HG02840 (cell line): Measurements from ENCODE around the gene SLC6A4.
"Not testable (repeated sequence)": the region's sequence is repeated elsewhere in the genome, so short reads cannot be mapped to it uniquely, and the experiment has no call there.

Source experiments
- ATAC-seq: cut with Tn5 transposase; IDR thresholded peaks from one replicate; pipeline ENCODE4 v1.9.1; 2021; ENCODE audit warnings: mild to moderate bottlenecking, moderate library complexity, moderate number of reproducible peaks; ENCODE audit not compliant: unreplicated experiment, low FRiP score

Gene SLC6A4

GRCh38 chr17:30240177-30240576, 4.7 kb upstream of the SLC6A4 start:
- ATAC-seq, result no peak

GRCh38 chr17:30239089-30239462, 3.6 kb upstream of the SLC6A4 start:
- no peak for ATAC-seq

GRCh38 chr17:30238387-30239088, 3.0 kb upstream of the SLC6A4 start:
- no peak for ATAC-seq

- ATAC-seq, result no peak
These were observed 2.5 kb upstream of the SLC6A4 start for GRCh38 chr17:30238003-30238344.

GRCh38 chr17:30237296-30238002, 2.0 kb upstream of the SLC6A4 start:
- ATAC-seq, result no peak

- ATAC-seq, result no peak
These were observed 1.3 kb upstream of the SLC6A4 start for GRCh38 chr17:30236766-30237165.

GRCh38 chr17:30236297-30236624, 764 bp upstream of the SLC6A4 start:
- ATAC-seq, result no peak

GRCh38 chr17:30234964-30235363, 533 bp downstream of the SLC6A4 start:
- no peak for ATAC-seq

- no peak for ATAC-seq
These were observed 1.2 kb downstream of the SLC6A4 start for GRCh38 chr17:30234296-30234695.

- no peak for ATAC-seq
These were observed 2.6 kb downstream of the SLC6A4 start for GRCh38 chr17:30232824-30233427.

GRCh38 chr17:30232015-30232823, 3.3 kb downstream of the SLC6A4 start:
- no peak for ATAC-seq

GRCh38 chr17:30230596-30231125, 4.8 kb downstream of the SLC6A4 start:
- ATAC-seq, result no peak

- not testable (repeated sequence) for ATAC-seq
These were observed 5.5 kb downstream of the SLC6A4 start for GRCh38 chr17:30230009-30230408.

GRCh38 chr17:30229012-30229411, 6.5 kb downstream of the SLC6A4 start:
- no peak for ATAC-seq

- no peak for ATAC-seq
These were observed 7.5 kb downstream of the SLC6A4 start for GRCh38 chr17:30228011-30228410.

GRCh38 chr17:30226878-30227277, 8.6 kb downstream of the SLC6A4 start:
- ATAC-seq, result no peak

- ATAC-seq, result no peak
These were observed 9.5 kb downstream of the SLC6A4 start for GRCh38 chr17:30225919-30226553.

- ATAC-seq, result no peak
These were observed 10.4 kb downstream of the SLC6A4 start for GRCh38 chr17:30225112-30225511.

GRCh38 chr17:30224419-30224960, 11.0 kb downstream of the SLC6A4 start:
- no peak for ATAC-seq

GRCh38 chr17:30222721-30223175, 12.7 kb downstream of the SLC6A4 start:
- ATAC-seq, result no peak
